Activated CD4-positive, alpha-beta T cell treated with anti-CD3 and anti-CD28 coated beads for 1 hour (primary cell): ENCODE data around the gene CCDC184.
"Not testable (repeated sequence)": the region's sequence is repeated elsewhere in the genome, so short reads cannot be mapped to it uniquely, and the experiment has no call there.

Source experiments
- DNase-seq: peaks from one replicate; pipeline ENCODE4 v3.0.0-alpha.2; 2020

CCDC184 gene

GRCh38 chr12:48183091-48183875 is at the start of gene CCDC184:
Gene CCDC184, plus strand, starts transcription at chr12:48183644. Its CDS starts 479 bp downstream, at chr12:48184123.
- DNase-seq = peak; percentile 64

- DNase-seq = no peak
Measured at GRCh38 chr12:48135027-48135426, 48.4 kb upstream of the CCDC184 start.

GRCh38 chr12:48142818-48143674 is 40.4 kb upstream of the CCDC184 start:
- DNase-seq = no peak

- DNase-seq = no peak
Measured at GRCh38 chr12:48143898-48144297, 39.5 kb upstream of the CCDC184 start.

- no peak for DNase-seq
Measured at GRCh38 chr12:48145981-48146380, 37.5 kb upstream of the CCDC184 start.

- no peak for DNase-seq
Measured at GRCh38 chr12:48151103-48151771, 32.2 kb upstream of the CCDC184 start.

- DNase-seq = not testable (repeated sequence)
Measured at GRCh38 chr12:48155786-48156185, 27.7 kb upstream of the CCDC184 start.

- no peak for DNase-seq
Measured at GRCh38 chr12:48156652-48157017, 26.8 kb upstream of the CCDC184 start.

- peak; percentile 99 for DNase-seq
Measured at GRCh38 chr12:48157018-48157888, 26.2 kb upstream of the CCDC184 start, which contains the start of gene ASB8. Gene ASB8, minus strand, starts transcription at chr12:48157515. Its CDS starts 4,019 bp downstream, at chr12:48153496.

GRCh38 chr12:48157889-48158370 is 25.5 kb upstream of the CCDC184 start:
- no peak for DNase-seq

GRCh38 chr12:48160046-48160445 is 23.4 kb upstream of the CCDC184 start:
- DNase-seq = no peak

GRCh38 chr12:48160807-48161206 is 22.6 kb upstream of the CCDC184 start:
- DNase-seq = no peak

GRCh38 chr12:48163150-48163747 is 20.2 kb upstream of the CCDC184 start:
- no peak for DNase-seq

- no peak for DNase-seq
Measured at GRCh38 chr12:48164451-48164850, 19.0 kb upstream of the CCDC184 start.

- DNase-seq = no peak
Measured at GRCh38 chr12:48165089-48165981, 18.1 kb upstream of the CCDC184 start.

- DNase-seq = no peak
Measured at GRCh38 chr12:48169011-48169410, 14.4 kb upstream of the CCDC184 start.

GRCh38 chr12:48175613-48176416 is 7.6 kb upstream of the CCDC184 start:
- no peak for DNase-seq

GRCh38 chr12:48176417-48176751 is 7.1 kb upstream of the CCDC184 start:
- DNase-seq = no peak

GRCh38 chr12:48177982-48178381 is 5.5 kb upstream of the CCDC184 start:
- DNase-seq = no peak

GRCh38 chr12:48179466-48179865 is 4.0 kb upstream of the CCDC184 start:
- DNase-seq = no peak
